Muscle of leg (tissue), 9 donors: ENCODE results near the gene SNURF. TPM values are rescaled to one million over a fixed set of nuclear protein-coding genes. Genes with fewer than 3 reads are reported as not detected.

ENCODE experiments used
- polyA plus RNA-seq, 8 donors: library from polyadenylated mRNA; unstranded; fragments of 120-200 nt; gene quantifications; one replicate each; pipeline versions ENCODE4 v1.2.1 to v1.2.3, GENCODE V29; 2013; ENCODE audit warnings: inconsistent platforms in 1 of 8, low replicate concordance in 1 of 8; ENCODE audit not compliant: insufficient read length in 8 of 8, insufficient read depth in 1 of 8
- total RNA-seq: library from RNA; stranded (reverse); fragments of 120-200 nt; gene quantifications from one replicate; pipeline ENCODE4 v1.2.4, GENCODE V29; 2013

Gene SNURF
- total and polyA plus RNA-seq, 9 donors, result 8.4 to 37.9 (median 16.7) TPM

Other genes starting within 250 kb of the SNURF start
- gene SNRPN, start within 50 bp of the SNURF start, total RNA-seq, result 194 TPM
- gene SNRPN, start within 50 bp of the SNURF start, polyA plus RNA-seq, result 100 to 1,000 TPM; 194 to 242 (median 237) TPM